GOT3 (cell line): ENCODE results near the gene POLR2L.

Source experiments
- DNase-seq: peaks from one replicate; lab custom pipeline; 2025; ENCODE audit warnings: mixed read lengths; lab: John Stamatoyannopoulos, UW

Gene POLR2L

DNA sequence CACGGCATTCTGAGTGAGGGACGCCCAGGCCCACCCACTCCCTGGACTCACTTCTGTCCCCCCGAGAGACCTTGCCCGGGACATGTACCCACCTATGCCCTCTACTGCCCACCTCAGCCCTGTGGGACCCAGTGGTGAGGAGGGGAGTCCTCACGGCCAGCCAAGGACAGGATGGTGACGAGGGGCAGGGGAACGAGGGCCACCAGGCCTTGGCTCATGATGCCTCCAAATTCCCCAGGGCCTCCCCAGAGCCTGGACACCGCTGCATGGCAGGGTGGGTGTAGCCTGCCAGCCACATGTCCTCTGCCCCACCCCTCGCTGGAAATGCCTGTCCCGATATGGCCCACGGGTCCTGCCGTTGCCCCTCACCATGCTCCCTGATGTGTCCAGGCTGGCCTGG, 26.5 kb upstream of the POLR2L start:
- no peak for DNase-seq

DNA sequence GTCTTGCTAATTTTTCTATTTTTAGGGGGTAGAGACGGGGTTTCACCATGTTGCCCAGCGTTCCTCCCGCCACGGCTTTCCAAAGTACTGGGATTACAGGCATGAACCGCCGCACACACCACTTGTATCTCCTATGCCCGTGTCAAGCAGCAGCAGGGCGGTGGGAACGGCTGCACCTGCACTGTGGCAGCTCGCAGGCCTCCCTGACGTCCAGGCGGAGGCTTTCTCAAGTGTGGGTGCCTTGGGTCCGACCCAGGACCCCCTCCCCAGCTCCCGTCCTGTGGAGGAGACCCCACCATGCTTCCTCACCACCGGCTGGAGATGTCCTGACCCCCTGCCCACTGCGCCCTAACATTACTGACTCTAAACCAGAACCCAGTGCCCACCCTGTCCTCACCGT, 26.1 kb upstream of the POLR2L start:
- no peak for DNase-seq

DNA sequence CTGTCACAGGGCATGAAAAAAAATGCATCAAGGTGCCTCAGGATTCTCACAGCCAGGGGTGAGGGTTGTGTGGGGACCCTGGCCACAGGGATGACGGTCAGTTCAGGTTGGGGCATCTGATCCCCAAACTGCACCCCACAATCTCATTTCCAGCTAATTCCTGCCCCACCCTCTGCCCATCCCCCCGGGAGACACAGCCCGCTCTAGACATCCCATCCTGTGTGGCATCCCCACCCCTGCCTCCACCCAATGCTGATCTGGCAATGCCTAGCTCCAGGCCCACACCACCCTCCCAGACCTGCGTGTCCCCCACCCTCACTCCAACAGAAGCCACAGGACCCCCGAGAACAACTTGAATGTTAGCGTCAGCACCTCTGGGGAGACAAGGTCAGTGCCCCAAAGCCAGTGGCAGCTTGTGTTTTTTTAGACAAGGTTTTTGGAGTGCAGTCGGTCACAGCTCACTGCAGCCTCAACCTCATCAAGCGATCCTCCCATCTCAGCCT, 25.6 kb upstream of the POLR2L start:
- DNase-seq = no peak

DNA sequence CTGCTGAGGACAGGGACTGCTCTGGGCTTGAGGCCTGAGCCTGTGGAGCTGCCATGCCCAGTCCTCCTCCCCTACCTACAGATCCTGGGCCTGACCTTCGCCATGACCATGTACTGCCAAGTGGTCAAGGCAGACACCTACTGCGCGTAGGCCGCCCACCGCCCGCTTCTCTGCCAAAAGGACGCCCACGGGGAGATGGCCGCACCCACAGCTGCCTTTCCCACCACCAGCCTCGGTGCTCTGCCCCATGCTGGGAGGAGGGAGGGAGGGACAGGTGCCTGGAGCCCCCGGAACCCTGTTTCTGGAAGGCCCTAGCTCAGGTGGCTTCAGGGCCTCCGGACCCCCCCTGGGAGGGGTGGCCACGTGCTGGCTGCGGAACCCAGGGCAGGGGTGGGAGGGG, 24.2 kb upstream of the POLR2L start:
- DNase-seq = no peak

DNA sequence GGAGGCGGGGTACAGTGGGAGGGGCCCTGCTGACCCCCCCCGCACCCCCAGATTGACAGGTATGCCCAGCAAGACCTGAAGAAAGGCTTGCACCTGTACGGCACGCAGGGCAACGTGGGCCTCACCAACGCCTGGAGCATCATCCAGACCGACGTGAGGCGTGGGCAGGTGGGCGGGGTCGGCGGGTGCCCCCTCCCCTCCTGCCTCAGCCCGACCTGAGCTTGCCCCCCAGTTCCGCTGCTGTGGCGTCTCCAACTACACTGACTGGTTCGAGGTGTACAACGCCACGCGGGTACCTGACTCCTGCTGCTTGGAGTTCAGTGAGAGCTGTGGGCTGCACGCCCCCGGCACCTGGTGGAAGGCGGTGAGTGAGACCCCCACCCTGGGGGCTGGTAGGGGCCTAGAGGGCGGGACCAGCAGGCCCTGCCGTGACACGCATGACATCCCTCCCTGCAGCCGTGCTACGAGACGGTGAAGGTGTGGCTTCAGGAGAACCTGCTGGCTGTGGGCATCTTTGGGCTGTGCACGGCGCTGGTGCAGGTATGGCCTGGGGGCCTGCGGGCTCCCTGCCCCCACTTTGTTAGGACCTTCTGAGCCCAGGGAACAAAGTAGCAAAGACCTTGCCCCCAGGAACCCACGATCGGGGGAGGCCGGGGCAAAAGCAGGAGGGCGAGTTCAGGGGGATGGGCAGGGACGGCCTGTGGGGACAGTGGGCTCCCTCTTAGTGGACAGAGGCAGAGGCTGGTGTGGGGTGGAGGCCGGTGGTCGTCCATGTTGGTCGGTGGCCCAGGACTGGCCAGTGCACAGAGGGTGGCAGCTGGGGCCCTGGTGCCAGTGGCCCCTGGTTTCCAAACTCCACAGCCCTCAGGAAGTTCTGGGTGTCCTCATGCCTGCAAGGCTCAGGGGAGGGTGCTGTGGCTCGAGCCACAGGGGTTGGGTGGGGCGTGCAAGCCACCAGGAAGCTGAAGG, 23.4 kb upstream of the POLR2L start:
- DNase-seq = no peak

DNA sequence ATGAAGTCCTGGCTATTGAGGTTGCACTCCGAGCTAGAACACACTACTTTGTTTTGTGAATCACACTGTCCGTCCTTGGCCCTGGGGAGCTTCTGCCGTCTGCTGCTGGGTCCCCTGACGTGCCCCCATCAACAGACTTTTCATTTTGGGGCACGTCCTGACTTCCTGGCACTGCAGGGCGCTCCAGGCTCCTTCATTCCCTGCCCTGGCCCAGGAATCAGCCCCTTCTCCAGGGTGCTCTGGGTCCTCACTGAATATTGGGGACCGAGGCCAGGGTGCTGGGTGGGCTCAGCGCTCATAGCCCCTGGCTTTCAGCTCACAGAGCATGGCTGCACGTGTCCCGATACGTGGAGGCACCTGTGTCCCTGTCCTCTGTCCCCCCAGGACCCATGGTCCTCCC, 22.6 kb upstream of the POLR2L start:
- no peak for DNase-seq

DNA sequence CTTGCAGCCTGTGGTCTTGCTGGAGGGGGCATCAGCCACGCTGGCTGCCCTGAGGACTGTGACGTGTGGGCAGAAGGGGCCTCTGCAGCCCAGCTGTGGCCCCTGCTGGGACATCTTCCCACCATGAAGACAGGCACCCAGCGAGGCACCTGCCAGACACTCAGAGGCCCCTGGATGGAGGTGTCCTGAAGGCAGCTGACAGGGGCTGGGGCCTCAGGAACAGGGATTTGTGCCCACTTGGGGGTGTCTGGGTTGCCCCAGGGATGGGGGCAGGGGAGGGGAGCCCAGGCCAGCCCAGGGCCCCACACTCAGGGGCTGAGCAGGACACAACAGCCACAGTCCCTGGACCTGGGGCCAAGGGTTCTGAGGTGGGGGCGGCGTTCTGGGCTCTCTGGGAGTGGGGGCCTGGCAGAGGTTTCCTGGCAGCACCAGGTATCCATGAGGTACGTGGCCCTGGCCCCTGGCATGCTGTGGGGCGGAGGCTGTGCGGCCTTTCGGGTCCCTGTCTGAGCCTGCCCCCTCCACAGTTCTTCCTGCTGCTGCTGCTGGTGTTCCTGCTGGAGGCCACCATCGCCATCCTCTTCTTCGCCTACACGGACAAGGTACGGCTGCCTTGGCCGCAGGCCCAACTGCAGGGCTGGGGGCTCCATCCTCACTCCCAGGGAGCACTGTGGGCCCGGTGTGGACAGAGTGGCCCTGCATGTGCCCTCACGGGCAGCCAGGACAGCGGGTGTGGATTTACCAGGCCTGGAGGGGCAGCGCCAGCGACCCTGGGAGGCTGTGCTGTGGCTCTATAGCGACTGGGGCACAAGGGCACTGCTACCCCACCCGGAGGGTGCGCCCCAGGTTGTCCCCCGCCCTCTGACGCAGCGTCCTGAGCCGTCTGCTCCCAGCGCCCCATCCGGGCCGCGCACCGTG, 21.8 kb upstream of the POLR2L start:
- no peak for DNase-seq

DNA sequence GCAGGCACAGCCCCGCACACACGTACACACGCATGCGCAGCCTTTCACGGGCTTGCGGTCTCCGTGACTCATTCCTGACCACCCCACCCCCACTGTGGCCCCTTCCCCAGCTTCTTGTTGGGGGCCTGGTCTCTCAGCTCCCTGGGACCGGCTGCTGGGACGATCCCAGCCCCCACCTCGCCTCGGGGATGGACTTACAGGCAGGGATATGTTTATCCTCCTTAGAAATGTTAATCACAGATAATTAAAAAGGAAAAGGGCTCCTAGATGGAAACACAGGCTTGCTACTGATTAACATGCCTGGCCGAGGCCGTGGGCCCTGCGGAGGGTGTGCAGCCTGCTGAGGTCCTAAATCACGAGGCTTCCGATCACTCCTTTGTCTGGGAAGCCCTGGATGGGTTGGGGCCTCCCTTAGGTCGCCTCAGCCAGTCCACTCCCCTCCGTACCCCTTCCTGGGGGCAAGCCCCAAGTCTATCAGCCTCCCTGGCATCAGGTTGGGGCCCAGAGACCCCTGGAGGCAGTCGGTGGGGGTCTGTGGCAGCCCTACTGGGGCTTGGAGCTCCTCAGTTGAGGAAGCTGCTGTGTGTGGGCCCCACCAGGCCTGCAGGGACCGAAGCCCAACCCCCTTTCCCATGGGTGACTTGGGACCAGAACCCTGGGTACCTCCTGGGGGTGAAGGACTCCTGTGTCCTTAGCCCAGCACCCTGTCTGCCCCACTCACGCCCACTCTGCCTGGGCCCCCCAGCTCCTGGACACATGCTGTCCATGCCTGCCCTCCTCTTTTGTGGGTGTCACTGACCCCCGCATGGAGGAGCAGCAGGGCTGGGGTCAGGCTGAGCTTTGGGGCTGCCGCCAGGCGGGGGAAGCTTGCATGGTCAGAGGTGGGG, 20.9 kb upstream of the POLR2L start:
- no peak for DNase-seq

DNA sequence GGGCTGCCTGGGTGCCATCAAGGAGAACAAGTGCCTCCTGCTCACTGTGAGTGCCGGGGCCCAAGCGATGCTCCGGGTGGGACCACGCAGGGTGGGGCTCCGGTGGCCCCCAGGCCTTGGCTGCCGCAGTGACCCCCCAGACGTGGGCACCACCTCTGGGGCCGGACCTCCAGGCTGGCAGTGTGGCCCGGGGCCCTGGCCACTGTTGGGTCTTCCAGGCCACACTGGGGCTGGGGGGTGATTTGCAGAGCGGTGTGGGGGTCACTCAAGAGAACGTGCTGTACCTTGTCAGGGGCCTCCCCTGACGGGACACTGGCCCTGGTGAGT, 20.3 kb upstream of the POLR2L start:
- DNase-seq = no peak

DNA sequence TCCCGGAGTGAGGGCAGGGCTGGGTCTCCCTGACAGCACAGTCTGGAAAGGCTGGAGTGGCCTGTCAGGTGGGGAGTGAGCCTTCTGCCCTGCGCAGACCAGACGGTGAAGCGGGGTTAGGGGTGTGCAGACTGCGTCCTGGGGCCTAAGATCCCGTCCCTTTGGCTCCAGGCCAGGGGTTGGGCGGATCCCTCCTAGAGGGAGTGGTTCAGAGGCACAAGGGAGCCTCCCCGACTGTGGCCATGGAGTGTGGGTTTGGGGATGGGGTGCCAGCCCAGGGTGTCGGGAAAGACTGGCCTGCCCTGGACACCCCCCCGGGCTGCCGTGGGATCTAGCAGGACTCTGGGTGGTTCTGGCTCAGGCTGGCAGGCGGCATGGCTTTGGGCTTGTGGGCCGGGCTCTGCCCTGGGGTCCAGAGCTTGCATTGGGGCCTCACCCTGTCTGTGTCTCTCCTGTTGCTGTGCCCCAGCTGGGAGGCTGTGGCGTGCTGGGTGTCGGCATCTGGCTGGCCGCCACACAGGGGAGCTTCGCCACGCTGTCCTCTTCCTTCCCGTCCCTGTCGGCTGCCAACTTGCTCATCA, 19.8 kb upstream of the POLR2L start:
- DNase-seq = no peak

DNA sequence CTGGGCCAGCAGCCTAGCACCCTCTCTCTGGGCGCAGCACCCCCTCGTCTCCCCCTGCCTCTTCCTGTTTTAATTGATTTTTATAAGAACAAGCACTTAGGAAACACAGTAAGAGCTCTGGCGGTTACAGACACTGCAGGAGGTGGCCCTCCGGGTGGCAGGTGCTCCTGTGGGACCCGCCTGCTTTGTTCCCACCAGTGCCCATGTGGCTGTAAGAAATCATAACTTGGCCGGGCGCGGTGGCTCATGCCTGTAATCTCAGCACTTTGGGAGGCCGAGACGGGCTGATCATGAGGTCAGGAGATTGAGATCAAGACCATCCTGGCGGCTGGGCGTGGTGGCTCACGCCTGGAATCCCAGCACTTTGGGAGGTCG, 18.8 kb upstream of the POLR2L start:
- no peak for DNase-seq

DNA sequence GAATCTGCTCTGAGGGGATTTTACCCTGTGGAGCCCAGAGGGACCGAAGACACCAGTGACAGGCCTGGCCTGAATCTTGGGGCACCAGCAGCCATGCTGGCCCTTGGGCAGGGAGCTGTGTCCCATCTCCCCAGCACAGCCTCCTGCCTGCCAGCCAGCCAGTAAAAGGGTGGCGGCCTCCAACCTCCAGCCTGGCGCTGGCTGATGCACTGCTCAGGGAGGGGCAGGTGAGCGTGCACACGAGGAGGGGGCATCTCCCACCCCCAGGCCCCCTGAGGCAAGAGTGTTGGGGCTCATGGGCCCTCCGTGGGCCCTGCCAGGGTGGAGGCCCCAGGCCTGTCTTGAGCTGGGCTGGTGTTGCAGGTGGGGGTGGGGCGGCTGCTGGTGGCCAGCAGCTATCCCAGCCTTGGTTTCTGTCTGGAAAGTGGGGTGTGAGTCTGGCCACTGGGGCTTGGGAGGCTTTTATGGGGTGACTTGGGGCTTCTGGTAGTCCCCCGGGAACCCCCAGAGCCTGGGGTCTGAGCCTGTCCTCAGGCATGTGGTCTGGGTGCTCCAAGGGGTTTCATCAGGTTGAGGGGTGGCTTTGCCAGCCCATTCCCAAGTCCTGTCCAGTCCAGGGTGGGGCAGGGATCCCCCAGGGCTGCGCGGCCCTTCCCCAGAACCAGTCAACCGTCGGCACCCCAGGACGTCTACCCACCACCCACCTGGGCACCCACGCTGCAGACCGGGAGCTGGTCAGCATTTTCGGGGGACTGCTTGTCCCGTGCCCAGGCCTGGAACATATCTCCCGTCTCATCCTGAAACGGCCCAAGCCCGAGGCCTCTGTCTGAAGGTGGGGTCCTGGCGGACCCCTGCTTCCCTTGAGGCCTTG, 18.1 kb upstream of the POLR2L start:
- DNase-seq = no peak

DNA sequence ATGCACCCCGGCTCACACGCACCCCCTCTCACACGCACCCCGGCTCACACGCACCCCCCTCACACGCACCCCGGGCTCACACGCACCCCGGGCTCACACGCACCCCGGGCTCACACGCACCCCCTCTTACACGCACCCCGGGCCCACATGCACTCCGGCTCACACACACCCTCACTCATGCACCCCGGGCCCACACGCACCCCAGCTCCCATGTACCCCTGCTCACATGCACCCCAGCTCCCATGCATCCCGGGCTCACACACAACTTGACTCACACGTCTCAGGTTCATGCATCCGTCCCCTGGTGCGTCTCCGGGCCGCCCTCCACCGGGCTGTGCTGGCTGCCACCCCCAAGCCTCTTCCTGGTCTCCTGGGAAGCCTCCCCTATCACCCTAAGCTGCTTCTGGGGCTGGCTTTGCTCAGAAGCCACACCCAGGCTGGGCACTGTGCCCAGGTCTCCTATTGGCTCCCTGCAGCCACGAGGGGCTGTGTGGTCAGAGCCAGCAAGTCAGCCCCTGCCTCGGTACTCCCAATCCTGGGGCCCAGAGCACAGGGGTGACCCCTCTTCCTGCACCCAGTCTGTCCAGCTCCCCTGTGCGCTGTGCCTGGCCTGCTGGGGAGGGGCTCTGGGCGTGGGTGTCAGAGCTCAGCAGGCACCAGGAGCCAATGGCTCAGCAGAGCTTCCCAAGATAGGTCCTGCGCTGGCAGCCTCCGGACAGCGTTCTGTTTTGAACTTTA, 17.2 kb upstream of the POLR2L start:
- no peak for DNase-seq

DNA sequence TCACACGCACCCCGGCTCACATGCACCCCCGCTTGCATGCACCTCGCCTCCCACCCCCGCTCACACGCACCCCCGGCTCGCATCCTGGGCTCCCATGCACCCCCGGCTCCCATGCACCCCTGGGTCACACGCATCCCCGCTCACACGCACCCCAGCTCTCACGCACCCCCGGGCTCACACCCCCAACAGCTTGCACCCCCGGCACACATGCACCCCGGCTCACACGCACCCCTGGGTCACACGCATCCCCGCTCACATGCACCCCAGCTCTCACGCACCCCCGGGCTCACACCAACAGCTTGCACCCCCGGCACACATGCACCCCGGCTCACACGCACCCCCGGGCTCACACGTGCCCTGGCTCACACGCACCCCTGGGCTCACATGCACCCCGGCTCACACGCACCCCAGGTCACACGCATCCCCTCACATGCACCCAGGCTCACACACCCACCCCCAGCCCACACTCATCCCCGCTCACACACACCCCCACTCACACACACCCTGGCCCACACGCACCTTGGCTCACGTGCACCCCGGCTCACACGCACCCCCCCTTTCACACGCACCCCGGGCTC, 16.5 kb upstream of the POLR2L start:
- DNase-seq = no peak

DNA sequence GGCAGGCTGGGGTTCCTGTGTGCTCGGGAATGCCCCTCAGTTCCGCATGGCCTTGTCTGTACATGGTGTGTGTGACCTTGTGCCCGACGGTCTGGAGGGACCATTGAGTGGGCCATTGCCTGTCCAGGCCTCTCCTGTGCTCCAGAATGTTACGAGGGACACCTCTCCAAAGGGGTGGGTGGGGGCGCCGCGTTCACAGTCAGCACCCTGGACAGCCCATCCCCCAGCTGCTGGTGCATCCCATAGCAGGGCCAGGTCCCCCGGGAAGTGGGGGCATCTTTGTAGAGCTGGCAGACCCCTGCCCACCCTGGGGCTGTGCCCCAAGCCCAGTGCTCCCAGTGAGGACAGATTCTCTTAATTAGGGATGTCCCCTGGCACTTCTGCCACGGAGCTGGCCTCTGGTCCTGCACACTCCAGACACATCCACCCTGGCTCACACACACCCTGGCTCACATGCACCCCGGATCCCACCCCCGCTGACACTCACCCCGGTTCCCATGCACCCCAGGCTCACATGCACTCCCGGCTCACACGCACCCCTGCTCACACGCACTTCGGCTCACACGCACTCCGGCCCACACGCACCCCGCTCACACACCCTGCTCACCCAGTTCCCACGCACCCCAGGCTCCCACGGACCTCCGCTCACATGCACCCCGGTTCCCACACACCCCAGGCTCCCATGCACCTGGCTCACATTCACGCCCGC, 15.9 kb upstream of the POLR2L start:
- DNase-seq = no peak

DNA sequence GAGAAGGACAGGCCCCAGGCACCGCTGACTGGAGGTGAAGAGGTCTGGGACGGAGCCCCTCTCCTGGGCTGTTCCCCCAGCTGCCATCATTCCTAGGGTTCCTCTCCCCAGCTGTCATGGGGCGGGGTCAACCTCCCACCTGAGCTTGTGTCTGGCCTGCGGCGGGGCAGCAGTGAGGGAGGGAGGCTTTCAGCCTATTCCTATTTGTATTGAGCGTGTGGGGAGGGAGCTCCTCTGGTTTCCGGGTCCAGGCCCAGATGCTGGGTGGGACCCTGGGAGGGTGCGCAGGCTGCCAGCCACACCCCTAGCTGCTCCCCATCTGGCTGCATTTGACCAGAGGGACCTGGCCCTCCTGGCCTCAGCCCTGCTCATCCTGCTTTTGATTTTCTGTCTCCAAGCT, 14.1 kb upstream of the POLR2L start:
- no peak for DNase-seq

DNA sequence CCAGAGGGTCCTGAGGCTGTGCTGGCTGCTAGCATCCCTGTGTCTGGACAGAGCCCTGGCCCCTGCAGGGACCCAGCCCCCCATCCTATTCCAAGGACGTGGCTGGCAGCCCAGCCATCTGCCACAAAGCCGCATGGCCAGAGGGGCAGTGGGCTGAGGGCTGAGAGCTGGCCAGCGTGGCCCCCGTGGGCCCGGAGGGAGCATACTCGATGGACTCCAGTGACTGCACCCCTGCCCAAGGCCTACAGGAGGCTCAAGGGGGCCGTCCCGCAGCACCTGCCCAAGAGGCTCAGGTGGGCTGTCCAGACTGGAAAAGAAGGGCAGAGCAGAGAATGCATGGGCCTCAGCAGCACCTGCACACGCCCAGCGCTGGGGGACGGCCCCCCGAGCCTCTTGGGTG, 13.5 kb upstream of the POLR2L start:
- DNase-seq = no peak

DNA sequence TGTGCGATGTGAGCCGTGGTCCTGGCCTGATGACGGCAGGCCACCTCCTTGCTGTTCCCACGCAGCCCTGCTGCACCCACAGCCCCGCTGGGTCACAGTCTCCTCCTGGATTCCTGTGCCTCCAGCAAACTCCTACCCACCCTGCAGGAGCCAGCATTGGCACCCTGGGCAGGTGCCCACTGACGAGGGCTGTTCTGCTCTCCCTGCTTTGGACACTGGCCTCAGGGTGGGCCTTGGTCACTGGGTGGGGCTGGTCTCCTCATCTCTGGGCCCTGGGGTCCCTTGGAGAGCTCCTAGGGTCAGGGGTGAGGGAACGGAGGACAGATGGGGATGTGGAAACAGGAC, 13.0 kb upstream of the POLR2L start:
- no peak for DNase-seq
